Keratinocyte (primary cell): Measurements from ENCODE around the gene NEFH. TPM values are rescaled to one million over a fixed set of nuclear protein-coding genes. Genes with fewer than 3 reads are reported as not detected.

Experiments
- DNase-seq: peaks from one replicate; pipeline ENCODE4 v3.0.0-alpha.2; 2011; ENCODE audit warnings: low read depth, missing footprints, low spot score
- FAIRE-seq: peaks from 2 replicates; lab custom pipeline; 2011; peaks lifted over from hg19 to GRCh38; lab: Jason Lieb, UNC
- H2AFZ ChIP-seq: 2 replicates; pipeline ENCODE4 v1.6.0; 2012; ENCODE audit warnings: low read length, control low read depth, inconsistent platforms; ENCODE audit not compliant: control insufficient read depth
- H3K27ac ChIP-seq: 2 replicates; pipeline ENCODE4 v1.5.1; 2011; ENCODE audit warnings: low read length; ENCODE audit not compliant: control insufficient read depth, insufficient read depth
- H3K27me3 ChIP-seq: 3 replicates; pipeline ENCODE4 v1.6.0; 2011; ENCODE audit warnings: low read length; ENCODE audit not compliant: control insufficient read depth, insufficient read depth; ENCODE audit errors: extremely low read depth
- H3K36me3 ChIP-seq, 2 experiments: 2 replicates in 1 of 2; 3 replicates in 1 of 2; pipeline ENCODE4 v1.5.1; 2011; ENCODE audit warnings: low read length in 2 of 2, mild to moderate bottlenecking in 1 of 2; ENCODE audit not compliant: control insufficient read depth in 2 of 2, insufficient read depth in 2 of 2; ENCODE audit errors: extremely low read depth in 1 of 2
- H3K4me1 ChIP-seq: 3 replicates; pipeline ENCODE4 v1.5.1; 2011; ENCODE audit warnings: low read length; ENCODE audit not compliant: control insufficient read depth, insufficient read depth; ENCODE audit errors: extremely low read depth
- H3K4me2 ChIP-seq: 3 replicates; pipeline ENCODE4 v1.6.0; 2011; ENCODE audit warnings: low read depth, low read length; ENCODE audit not compliant: control insufficient read depth, insufficient read depth; ENCODE audit errors: extremely low read depth
- H3K4me3 ChIP-seq, 3 experiments: fragments of 200-600 bp in 1 of 3; sonication (generic) in 1 of 3; 2 replicates in 2 of 3; 3 replicates in 1 of 3; pipeline ENCODE4 v1.5.1; 2011 to 2016; ENCODE audit warnings: low read length in 3 of 3, mild to moderate bottlenecking in 3 of 3, control low read depth in 2 of 3, inconsistent platforms in 1 of 3, low read depth in 1 of 3, mixed read lengths in 1 of 3, mixed run types in 1 of 3, moderate library complexity in 1 of 3; ENCODE audit not compliant: control insufficient read depth in 2 of 3, insufficient read depth in 2 of 3; ENCODE audit errors: extremely low read depth in 1 of 3
- H3K79me2 ChIP-seq: 2 replicates; pipeline ENCODE4 v1.6.0; 2012; ENCODE audit warnings: low read length; ENCODE audit not compliant: control insufficient read depth, insufficient read depth
- H3K9ac ChIP-seq: 3 replicates; pipeline ENCODE4 v1.6.0; 2011; ENCODE audit warnings: low read length; ENCODE audit not compliant: control insufficient read depth, insufficient read depth; ENCODE audit errors: extremely low read depth
- H3K9me1 ChIP-seq: 3 replicates; pipeline ENCODE4 v1.6.0; 2011; ENCODE audit warnings: low read length; ENCODE audit not compliant: control insufficient read depth, insufficient read depth; ENCODE audit errors: extremely low read depth
- H3K9me3 ChIP-seq: 2 replicates; pipeline ENCODE4 v1.5.1; 2012; ENCODE audit warnings: low read depth, low read length; ENCODE audit not compliant: control insufficient read depth
- H4K20me1 ChIP-seq: 3 replicates; pipeline ENCODE4 v1.6.0; 2011; ENCODE audit warnings: low read length; ENCODE audit not compliant: control insufficient read depth, insufficient read depth; ENCODE audit errors: extremely low read depth
- EZH2 ChIP-seq: IDR thresholded peaks from one replicate; pipeline ENCODE4 v1.6.1; 2012; ENCODE audit warnings: inconsistent platforms, mild to moderate bottlenecking, low read length, moderate library complexity
- dilution Hi-C: fragments of 300-500 bp; cut with MboI; formaldehyde crosslinking; loops from one replicate; pipeline ENCODE4 v1.7.0; 2020; ENCODE audit warnings: low sequenced_read_pairs; ENCODE audit not compliant: extremely low pct_ligation_motif_present
- polyA plus RNA-seq, 5 experiments: library from polyadenylated mRNA; depleted of rRNA in 3 of 5; stranded (reverse) in 3 of 5; stranded (forward) in 1 of 5; unstranded in 1 of 5; fragments of >200 nt; gene quantifications; 1 replicate in 1 of 5; 2 replicates in 3 of 5; 3 replicates in 1 of 5; pipeline versions ENCODE4 v1.2.1 to v1.2.3, GENCODE V29; 2011 to 2012; ENCODE audit warnings: missing spikeins in 2 of 5, low read depth in 1 of 5, low replicate concordance in 1 of 5
- TF ChIP-seq, protein P1 (sequence below), 3 experiments: IDR thresholded peaks in 1 of 3; conservative IDR thresholded peaks in 1 of 3; optimal IDR thresholded peaks in 1 of 3; 2 replicates in 2 of 3; 3 replicates in 1 of 3; pipeline versions ENCODE3 to v1.5.1; 2011; ENCODE audit warnings: low read length in 3 of 3, mild to moderate bottlenecking in 3 of 3, moderate library complexity in 2 of 3, control low read depth in 1 of 3, inconsistent platforms in 1 of 3; ENCODE audit not compliant: insufficient read depth in 2 of 3; ENCODE audit errors: extremely low read depth in 1 of 3

NEFH gene
- polyA plus RNA-seq, 1 donor (not counting 4 experiments of a cell fraction or from before 2014, with no cell fraction given): 0.07 TPM

DNA sequence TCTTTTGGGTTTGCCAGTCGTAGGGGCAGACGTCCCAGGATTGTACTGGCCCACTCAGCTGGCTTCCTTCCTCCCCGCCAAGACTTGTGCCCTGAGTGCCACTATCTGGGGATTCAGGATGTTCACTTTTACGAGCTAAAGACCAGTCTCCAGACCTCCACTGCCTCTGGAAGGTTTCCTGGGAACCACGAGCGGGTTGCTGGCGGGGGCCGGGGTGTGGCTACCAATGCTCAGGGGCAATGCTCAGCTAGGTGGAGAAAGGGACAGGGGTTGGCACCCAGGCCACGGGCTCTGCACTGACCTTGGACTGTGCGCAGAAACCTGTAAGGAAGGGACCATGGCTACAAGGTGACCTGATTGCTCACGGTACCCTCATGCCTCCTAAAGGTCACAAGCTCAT lies 2.2 kb downstream of the NEFH start:
- no peak for TF ChIP-seq EZH2
- TF ChIP-seq, protein P1, sequence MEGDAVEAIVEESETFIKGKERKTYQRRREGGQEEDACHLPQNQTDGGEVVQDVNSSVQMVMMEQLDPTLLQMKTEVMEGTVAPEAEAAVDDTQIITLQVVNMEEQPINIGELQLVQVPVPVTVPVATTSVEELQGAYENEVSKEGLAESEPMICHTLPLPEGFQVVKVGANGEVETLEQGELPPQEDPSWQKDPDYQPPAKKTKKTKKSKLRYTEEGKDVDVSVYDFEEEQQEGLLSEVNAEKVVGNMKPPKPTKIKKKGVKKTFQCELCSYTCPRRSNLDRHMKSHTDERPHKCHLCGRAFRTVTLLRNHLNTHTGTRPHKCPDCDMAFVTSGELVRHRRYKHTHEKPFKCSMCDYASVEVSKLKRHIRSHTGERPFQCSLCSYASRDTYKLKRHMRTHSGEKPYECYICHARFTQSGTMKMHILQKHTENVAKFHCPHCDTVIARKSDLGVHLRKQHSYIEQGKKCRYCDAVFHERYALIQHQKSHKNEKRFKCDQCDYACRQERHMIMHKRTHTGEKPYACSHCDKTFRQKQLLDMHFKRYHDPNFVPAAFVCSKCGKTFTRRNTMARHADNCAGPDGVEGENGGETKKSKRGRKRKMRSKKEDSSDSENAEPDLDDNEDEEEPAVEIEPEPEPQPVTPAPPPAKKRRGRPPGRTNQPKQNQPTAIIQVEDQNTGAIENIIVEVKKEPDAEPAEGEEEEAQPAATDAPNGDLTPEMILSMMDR (optimal IDR thresholded peaks at IDR 0.05 in 1 of 3, IDR thresholded peaks at IDR 0.05 in 1 of 3, conservative IDR thresholded peaks at IDR 0.05 in 1 of 3; ENCODE audit: extremely low read depth in 1 of 3, insufficient read depth in 2 of 3, low read length in 3 of 3): no peak
- H3K27ac ChIP-seq: no peak overlapping the region
- H3K4me2 ChIP-seq: no peak overlapping the region
- peaks cover 55% of the 10 kb centered on the region for H3K27me3 ChIP-seq
- no peak for FAIRE-seq
- dilution Hi-C loops: no loop called here
- H3K9me1 ChIP-seq: no peaks in the 10 kb centered on the region
- H3K79me2 ChIP-seq: no peaks in the 10 kb centered on the region
- H3K4me3 ChIP-seq: no peak overlapping the region
- H4K20me1 ChIP-seq: peaks cover 4% of the 10 kb centered on the region
- H2AFZ ChIP-seq: no peak overlapping the region
- no peak overlapping the region for H3K9ac ChIP-seq
- no peak for DNase-seq
- H3K4me1 ChIP-seq: no peaks in the 10 kb centered on the region
- H3K9me3 ChIP-seq: no peaks in the 10 kb centered on the region
- H3K36me3 ChIP-seq: no peaks in the 10 kb centered on the region

DNA sequence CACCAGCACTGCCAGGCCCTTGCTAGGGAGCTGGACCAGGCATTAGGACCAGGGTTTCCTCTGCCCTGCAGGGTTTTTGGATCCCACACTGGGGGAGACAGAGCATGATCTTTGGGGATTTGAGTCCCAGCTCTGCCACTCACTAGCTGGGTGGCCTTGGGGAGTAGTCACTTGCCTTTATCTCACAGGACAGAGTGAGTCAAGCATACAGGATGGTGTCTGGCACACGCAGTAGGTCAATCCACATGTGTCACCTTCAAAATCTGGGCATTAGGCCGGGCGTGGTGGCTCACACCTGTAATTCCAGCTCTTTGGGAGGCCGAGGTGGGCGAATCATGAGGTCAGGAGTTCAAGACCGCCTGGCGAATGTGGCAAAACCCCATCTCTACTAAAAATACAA lies 2.7 kb downstream of the NEFH start:
- Histone ChIP-seq H3K4me2 (no peak overlapping the region), H3K4me1 (no peaks in the 10 kb centered on the region), H3K9me3 (no peaks in the 10 kb centered on the region), H4K20me1 (peaks cover 4% of the 10 kb centered on the region), H2AFZ (no peak overlapping the region), H3K4me3 (no peak overlapping the region), H3K36me3 (no peaks in the 10 kb centered on the region), H3K9ac (no peak overlapping the region), H3K27me3 (peaks cover 50% of the 10 kb centered on the region), H3K9me1 (no peaks in the 10 kb centered on the region), H3K27ac (no peak overlapping the region), H3K79me2 (no peaks in the 10 kb centered on the region)
- TF ChIP-seq, protein P1 (optimal IDR thresholded peaks at IDR 0.05 in 1 of 3, IDR thresholded peaks at IDR 0.05 in 1 of 3, conservative IDR thresholded peaks at IDR 0.05 in 1 of 3; ENCODE audit: extremely low read depth in 1 of 3, insufficient read depth in 2 of 3, low read length in 3 of 3): no peak
- no peak for TF ChIP-seq EZH2
- dilution Hi-C loops: no loop called here
- no peak for FAIRE-seq
- no peak for DNase-seq
